CD4-positive, alpha-beta T cell treated with Interleukin-4 for 4 hours (primary cell): ENCODE results near the gene OR2T12.
"Not testable (repeated sequence)": the region's sequence is repeated elsewhere in the genome, so short reads cannot be mapped to it uniquely, and the experiment has no call there.

ENCODE experiments used
- DNase-seq: peaks from one replicate; pipeline ENCODE4 v3.0.0-alpha.2; 2020

Gene OR2T12, protein sequence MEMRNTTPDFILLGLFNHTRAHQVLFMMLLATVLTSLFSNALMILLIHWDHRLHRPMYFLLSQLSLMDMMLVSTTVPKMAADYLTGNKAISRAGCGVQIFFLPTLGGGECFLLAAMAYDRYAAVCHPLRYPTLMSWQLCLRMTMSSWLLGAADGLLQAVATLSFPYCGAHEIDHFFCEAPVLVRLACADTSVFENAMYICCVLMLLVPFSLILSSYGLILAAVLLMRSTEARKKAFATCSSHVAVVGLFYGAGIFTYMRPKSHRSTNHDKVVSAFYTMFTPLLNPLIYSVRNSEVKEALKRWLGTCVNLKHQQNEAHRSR

DNA sequence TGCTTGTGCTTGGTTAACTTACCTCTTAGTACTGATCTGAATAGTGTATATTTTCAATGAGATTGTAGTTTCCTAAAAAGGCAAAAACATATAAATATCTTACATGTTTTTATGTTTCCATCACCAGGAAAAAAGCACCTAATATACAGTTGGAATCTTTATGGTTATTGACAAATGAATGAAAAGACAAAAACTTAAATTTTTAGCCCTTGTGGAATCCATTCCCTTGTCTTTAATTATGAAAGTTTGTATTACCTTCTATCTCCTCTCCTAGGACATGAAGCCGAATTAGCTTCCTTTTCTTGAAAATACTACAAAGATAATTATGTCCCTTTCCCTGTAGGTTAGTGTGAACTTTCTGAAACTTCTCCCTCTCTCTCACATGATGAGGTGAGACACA lies at the start of gene OR2T12:
OR2T12 (minus strand) TSS at position 101 of the 400 bp plus-strand sequence. CDS start 7,846 bp downstream, outside the sequence.
- DNase-seq: no peak

DNA sequence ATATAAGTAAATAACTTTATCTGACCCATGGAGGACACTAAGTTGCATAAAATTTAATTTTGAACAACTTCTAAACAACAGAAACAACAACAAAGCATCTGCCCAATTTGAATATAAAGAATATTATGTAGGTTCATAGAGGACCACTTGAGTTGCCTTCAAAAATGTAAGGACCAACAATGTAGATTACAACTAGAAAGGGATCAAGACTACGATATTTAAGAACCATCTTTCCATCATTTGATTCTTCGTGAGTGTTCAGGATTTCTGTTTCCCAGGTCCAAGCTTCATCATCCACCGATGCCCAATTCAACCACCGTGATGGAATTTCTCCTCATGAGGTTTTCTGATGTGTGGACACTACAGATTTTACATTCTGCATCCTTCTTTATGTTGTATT lies 45.3 kb upstream of the OR2T12 start, which contains the start of gene OR14C36:
OR14C36 (plus strand) TSS at position 301 of the 400 bp plus-strand sequence; CDS start at position 301, 0 bp downstream.
- no peak for DNase-seq

DNA sequence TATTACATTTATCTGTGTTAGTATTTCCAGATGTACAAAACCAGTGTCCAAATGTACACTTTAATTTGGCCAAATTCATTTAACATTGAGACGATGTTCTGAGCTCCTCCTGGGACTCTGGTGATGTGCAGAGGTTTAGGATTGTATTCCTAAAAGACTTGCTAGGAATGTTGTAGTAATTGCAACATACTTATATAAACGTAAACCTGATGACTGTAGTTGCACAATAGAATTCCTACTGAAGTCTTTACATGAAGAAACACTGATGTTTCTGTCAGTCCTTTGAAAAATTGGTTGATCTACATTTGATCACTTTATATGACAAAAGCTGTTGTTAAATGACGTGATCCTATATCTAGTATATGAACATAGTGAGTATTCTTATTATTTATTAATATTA lies 40.2 kb upstream of the OR2T12 start:
- DNase-seq: no peak

DNA sequence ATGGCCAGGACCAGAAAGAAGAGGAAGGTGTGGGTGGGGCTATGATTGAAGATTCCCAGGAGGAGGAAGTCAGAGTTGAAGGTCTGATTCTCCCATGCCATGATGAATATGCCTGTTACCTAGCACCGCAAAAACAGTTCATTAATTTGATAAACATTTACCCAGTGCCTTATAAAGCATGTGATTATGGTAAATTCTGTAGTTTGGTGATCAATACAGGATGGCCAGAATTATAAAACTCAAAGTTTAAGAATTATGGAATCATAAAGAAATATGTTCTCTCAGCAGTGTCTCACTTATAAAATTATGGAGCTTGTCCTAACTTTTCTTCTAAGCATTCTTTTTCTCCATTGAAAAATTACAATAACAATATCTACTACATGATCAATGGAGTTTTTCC lies 21.2 kb upstream of the OR2T12 start, which contains the start of gene OR2M7:
OR2M7 (minus strand) TSS at position 101 of the 400 bp plus-strand sequence; CDS start at position 101, 0 bp downstream.
- DNase-seq: no peak

DNA sequence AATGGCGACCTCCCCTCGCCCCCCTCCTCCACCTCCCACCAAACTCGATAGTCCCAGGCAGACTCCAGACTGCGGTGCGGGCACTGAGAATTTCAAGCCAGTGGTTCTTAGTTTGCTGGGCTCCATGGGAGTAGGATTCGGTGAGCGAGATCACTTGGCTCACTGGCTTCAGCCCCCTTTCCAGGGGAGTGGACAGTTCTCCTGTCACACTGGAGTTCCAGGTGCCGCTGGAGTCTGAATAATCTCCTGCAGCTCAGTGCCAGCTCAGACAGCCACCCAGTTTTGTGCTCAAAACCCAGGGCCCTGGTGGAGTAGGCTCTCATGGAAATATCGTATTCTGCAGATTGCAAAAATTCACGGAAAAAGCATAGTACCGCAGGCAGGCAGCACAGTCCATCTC lies 13.6 kb upstream of the OR2T12 start:
- DNase-seq: no peak

DNA sequence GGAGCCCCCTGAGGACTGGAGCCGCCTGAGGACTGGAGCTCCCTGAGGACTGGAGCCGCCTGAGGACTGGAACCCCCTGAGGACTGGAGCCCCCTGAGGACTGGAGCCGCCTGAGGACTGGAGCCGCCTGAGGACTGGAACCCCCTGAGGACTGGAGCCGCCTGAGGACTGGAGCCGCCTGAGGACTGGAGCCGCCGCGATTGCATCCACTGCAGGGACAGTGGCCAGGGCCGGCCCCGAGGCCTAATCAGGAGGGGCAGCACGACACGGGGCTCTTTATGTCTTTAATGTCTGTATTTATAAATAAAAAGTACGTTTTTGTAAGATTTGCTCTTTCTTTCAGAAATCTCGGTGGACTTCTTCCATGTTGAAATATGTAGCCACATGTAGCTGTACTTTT lies 3.5 kb upstream of the OR2T12 start:
- not testable (repeated sequence) for DNase-seq

DNA sequence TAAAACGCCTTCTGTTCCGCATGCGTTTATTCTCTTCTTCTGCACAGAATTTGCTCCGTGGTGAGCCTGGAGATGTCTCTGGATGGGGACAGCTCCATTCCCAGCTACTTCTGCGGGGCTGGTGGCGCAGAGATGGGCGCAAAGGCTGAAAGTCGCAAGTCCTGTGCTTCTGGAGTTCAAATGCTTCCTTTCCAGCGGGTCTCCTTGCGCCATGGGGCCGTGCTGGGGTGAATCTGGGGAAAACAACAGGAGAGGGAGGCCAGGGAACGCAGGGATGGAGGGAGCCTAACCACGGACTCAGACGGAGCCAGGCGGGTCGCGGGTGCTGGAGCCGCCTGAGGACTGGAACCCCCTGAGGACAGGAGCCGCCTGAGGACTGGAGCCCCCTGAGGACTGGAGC lies 2.9 kb upstream of the OR2T12 start:
- no peak for DNase-seq

DNA sequence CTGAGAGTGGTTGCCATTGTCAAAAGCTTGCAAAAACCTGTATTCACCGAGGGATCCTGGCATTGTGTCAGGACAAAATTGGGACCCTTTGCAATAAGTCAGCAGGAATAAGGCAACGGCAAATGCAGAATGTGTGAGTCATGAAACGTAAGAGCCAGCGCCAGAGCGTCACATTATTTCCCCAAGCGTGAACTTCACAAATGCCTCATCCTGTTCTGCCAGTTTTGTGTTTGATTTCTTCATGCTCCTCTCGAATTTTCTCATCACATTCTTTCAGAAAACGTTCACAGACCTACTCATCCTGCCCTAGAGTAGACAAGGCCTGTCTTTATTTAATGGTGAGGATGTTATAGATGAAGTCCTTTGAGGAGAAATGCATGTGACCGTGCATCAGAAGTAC lies 2.4 kb upstream of the OR2T12 start:
- not testable (repeated sequence) for DNase-seq

DNA sequence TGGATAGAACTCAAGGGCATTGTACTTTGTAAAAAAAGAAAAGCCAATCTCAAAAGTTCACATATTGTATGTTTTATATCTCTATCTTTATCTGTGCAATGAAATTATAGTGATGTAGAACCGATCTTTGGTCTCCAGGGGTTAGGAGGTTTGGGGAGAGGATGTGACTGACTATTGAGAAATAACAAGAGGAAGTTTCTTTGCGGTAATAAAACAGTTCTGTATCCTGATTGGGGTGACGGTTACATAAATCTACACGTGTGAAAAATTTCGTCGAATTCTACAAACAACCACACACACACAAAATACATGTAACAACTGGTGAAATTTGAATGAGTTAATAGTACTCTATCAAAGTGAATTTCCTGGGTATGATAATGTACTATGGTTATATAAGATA lies 14.8 kb downstream of the OR2T12 start:
- DNase-seq: no peak

DNA sequence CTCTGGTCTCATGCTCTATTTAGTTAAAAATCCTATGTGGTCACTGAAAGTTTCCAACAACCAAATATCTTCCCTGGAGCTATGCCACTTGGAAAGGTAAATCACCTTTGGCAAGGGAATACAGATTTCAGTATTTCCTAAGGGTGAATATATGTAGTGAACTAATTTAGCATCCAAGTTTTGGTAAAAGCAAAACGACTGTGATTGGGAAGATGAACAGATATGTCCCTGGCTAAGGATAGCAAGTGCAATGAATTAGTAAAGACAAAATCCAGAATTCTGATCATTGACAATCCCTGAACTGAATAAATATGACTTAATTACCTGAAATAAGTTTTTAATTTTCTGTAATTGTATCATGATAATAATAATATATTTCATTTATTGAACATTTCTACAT lies 25.3 kb downstream of the OR2T12 start, which contains the start of gene OR2T33:
OR2T33 (minus strand) TSS at position 101 of the 400 bp plus-strand sequence. CDS start 4,162 bp downstream, outside the sequence.
- DNase-seq: no peak

DNA sequence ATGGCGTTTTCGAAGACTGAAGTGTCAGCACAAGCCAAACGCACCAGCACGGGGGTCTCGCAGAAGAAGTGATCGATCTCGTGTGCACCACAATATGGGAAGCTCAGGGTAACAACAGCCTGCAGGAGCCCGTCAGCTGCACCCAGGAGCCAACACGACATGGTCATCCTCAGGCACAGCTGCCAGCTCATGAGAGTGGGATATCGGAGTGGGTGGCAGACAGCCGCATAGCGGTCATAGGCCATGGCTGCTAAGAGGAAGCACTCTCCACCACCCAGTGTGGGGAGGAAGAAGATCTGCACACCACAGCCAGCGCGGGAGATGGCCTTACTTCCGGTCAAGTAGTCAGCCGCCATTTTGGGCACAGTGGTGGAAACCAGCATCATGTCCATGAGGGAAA lies 30.0 kb downstream of the OR2T12 start:
- not testable (repeated sequence) for DNase-seq

DNA sequence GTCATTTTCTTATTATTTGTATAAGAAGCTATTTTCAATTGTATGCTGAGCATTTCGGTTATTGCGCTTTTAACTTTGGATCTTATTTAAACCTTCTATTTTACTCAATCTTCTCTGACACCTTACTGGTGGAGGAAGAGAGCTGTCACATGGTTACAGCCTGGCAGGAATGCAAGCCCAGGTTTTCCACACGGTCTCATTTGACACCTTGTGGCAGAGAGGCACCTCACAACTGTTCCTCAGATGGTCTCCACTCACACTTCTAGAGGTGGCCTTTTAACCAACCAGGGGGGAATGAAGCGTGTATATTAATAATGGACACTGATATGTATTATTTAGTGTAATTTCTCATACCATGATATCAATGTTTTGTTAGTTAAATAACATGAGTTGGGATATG lies 35.0 kb downstream of the OR2T12 start:
- DNase-seq: no peak

DNA sequence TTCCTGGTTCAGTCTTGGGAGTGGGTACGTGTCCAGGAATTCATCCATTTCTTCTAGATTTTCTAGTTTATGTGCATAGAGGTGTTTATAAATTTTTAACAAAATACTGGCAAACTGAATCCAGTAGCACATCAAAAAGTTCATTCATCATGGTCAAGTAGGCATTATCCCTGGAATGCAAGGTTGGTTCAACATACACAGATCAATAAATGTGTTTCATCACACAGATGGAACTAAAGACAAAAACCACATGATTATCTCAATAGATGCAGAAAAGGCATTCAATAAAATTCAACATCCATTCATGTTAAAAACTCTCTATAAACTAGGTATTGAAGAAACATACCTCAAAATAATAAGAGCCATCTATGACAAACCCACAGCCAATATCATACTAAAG lies 43.9 kb downstream of the OR2T12 start:
- DNase-seq: not testable (repeated sequence)

DNA sequence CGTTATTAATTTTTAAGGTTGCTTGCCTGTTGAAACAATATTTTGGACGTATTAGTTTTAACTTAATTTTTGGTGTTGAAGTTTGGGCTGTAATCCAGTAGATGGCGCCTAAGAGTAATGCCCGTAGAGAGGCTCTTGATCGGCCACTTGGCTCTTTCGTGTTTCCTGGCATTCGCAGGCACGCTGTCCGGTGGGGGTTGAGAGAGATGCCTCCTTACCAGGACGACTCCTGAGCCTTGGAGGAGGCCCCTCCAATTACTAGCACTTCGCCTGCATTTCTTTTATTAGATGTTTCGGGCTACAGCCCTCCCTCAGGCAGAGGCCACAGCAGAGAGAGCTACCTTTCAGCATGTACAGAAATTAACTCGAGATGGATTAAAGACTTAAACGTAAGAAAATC lies 60.0 kb downstream of the OR2T12 start:
- peak; percentile 27 for DNase-seq
